ENCODE data around the gene CCHCR1.

CCHCR1 gene

DNA sequence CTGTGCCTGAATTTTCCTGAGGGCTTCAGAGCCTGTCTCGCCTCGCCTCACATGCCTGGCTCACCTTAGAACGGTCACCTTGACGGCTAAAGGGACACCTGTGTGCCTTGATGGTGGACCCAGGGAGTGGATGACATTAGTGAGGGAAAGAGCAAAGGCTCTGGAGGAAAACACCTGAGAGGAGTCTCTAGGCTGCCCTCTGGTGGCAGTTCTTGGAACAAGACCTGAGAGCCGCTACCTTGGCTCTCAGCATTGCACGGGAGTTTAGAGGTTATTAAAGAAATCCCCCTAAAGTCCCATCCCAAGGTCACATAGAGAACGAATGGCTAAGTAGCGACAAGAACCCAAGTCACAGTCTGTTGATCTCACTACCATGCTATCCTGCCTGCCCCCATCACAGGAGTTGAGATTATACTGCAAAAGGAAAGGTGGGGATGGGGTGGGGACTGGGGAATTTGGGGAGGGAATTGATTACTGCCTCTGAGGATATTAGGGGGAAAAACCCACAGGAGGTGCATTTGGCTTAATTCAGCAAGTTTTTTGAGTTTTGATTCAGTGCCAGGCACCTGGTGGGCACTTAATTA is 29.4 kb downstream of the CCHCR1 start:
- DNase-seq (ENCODE audit: low read depth): peak; percentile 55

DNA sequence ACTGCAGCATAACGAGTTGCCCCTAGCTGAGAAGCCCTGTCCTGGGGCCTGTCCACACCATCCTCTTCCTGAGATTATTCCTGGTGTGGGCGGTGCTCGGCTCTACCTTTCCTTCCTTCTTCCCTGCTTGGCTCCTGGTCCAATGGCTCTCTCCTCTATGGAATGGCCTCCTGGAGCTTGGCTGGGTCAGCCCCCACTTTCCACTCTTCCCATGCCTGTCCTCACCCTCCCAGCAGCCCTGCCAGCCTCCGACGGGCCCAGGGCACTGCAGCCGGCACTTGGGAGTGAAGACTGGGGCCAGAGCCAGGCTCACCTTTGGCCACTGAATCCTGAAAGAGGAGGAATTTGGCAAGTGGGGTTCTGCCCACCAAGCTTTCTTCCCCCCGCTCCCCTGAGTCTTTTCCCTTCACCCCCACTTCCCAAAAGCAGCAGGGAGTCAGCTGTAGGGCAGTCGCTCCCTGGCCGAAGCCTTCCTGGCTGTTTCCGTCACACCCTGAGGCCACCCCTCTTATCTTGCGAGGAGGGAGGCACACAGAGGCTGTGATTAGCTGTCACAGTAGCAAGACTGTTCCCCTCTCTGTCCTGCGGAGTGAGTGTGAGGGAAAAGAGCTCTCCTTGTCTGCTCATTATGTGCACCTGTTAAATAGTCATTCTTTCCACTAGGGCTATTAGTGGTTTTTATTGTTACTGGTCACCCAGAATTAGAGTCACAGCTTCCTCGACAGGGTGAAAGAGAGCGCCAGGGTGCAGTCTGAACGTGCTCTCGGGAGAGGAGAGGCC is 31.0 kb downstream of the CCHCR1 start:
- DNase-seq (ENCODE audit: low read depth): no peak

DNA sequence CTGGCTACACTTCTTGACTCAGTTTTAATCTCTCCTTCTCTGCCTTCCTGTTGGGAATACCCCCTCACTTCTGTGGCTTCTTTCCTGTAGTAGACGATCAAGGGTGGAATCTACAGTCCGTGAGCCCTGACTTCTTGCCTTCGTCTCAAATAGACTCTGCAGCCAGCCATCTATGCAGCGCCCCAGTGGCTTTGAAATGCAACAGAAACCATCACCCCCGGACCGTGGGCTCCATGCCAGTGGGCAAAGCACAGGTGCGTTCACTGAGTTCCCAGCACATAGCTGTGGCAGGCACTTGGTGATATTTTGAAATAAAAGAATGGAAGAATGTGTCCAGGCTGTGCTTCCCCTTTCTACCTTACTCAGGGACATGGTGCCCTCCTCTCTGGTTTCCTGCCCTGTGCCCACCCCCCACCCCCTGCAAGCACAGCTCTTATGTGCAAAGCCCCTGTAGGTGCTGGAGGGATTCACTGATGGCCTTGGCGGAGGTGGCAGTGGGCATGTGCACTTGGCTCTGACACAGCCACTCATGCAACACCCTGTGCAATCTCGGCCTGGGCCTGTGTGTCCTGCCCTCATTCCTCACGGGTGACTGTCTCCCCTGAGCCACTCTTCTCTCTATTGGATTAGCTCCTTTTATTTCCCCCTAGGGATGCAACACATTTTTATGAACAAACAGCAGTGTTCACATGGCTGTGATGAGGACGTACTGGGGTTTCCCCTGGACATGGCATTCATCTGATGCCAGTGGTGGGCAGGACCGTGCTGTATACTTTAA is 31.8 kb downstream of the CCHCR1 start:
- no peak for DNase-seq (ENCODE audit: low read depth)

DNA sequence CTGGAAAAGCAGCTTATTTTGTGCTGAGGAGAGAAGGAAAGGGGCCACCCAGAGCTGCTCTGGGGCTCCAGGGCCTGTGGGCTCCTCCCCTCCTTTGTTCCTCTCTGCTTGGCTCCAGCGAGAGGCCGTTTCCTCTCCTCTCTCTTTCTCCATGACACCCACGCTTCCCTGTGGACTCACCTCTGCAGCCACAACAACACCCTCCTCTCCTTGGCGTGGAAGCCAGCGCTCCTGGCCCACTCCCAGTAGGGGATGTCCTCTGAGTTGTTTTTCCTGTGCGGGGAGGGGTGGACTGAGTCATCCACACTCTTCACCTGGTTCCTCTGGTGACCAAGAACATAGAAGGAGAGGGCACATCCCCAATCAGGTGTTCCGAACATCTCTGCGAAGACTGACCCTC is 32.4 kb downstream of the CCHCR1 start:
- no peak for DNase-seq (ENCODE audit: low read depth)

DNA sequence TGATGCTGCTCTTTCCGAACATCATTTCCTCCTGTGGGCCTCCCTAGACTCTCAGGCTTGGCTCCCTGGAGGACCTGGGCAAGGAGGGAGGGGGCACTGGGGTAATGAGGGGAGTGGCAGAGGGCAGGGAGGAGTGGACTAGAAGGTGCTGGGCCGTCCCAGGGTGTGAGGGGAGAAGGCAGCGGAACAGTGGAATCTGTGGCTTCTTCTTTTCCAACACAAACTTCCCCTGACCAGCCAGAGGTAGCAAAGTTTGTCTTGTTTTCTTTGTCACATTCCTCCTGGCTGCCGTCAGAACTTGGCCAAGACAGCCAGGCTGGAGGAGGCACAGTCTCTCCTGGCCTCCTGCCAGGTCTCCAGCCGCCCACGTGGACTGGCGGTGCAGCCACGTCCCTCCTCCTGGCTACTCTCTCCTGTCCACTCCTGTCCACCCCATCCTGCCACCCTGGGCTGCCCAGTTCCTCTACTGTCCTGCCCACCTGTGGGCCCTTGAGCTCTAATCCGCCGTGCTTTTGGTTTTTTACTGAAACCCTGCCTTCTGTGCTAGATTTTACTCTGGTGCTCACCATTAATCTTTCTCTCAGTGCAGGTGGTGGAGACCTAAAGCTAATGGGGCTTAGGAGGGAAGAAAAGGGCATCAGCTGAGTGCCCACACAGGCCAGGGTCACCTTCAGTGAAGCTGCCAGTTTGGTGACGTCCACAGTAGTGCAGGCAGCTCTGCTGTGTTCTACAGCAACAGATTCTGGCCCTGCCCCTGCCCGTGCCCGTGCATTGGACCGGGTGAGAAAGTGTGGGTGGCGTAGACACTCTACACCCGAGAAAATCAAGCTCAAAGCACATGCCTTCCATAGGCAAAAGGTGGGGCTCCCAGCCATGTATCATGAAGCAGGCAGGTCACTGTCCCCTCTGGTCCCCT is 34.6 kb downstream of the CCHCR1 start:
- no peak for DNase-seq (ENCODE audit: low read depth)

DNA sequence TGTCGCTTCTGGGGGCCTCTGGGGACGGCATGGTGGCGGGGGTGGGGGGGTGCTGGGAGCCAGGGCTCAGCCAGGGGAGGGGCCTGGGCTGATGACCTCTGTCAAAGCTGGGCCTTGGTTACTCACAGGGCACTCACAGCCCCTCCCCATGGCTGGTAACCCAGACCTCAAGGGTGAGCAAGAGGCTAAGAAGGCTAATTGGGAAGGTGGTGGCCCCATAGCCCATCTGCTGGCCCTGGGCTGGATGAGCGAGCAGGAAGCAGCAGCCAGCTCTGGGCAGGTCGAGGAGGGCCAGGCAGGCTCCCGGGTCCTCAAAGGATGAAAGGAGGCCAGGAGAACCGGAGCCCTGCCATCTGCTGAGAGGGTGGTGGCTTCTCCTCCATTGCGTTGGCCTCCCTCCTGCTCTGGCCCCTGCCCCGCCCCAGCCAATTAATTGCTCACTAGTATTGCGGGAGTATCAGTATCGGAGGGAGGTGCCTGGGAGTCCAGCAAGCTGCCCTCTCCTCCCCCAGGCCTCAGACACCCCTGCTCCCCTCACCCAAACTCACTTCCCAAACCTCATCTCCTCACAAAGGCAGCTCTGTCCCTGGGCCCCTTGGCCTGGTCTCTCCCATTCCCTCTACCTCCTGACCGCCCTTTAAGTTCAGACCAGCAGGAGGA is 36.3 kb downstream of the CCHCR1 start:
- DNase-seq (ENCODE audit: low read depth): no peak

DNA sequence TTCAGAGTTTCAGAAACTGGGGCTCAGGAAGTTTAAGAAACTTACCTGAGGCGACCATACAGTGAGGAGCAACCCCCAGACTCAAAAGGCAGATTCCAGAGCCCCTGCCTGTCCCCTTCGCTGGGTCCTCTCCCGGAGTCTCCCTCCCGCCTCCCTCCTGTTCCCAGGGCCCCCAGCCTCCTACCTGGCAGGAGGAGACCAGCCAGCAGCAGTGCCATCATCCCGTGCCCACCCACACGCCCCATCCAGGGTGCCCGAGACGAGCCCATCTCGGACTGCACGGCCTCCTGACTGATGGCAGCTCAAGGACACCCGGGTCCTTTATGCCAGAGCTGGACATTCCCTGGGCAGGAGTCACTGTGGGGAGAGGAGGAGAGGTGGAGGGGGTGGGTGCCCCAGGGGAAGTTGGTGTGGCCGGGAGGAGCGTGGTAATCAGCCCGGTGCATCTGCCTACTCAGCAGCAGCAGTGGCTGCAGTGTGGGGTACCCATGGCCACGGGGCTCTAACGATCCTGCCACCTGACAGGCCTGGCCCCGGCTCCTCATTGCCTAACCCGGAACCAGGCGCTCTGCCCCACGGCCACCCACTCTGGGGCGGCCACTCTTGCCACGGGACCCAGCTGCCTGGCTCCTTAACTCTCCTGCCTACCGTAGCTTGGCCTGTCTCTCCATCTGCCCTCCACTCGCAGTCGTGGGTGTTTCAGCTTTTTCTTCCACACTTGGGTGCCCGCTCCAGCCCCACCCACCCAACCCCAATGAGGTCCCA is 37.3 kb downstream of the CCHCR1 start, which contains the start of gene CDSN:
Gene CDSN, minus strand, starts transcription at position 296 of the 765 bp plus-strand sequence. Its CDS starts 27 bp downstream, at position 269.
- DNase-seq (ENCODE audit: low read depth): no peak

DNA sequence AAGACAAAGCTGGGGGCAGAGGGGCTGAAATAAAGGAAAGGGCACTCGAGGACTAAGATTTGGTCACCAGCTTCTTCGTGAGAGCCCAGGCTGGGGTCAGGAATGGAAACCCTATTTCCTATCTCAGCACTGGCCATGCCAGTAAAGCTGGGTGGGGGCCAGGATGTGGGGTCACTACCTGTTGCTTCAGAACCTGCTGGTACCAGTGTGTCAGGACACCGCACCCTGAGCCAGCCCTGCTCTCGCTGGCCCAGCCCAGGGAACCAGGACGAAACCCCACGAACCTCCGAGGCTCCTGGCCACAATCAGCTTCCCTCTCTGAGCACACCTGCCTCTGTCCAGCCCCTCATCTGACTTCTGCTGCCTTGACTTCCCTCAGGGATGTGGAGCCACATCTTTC is 39.4 kb downstream of the CCHCR1 start:
- DNase-seq (ENCODE audit: low read depth): no peak

DNA sequence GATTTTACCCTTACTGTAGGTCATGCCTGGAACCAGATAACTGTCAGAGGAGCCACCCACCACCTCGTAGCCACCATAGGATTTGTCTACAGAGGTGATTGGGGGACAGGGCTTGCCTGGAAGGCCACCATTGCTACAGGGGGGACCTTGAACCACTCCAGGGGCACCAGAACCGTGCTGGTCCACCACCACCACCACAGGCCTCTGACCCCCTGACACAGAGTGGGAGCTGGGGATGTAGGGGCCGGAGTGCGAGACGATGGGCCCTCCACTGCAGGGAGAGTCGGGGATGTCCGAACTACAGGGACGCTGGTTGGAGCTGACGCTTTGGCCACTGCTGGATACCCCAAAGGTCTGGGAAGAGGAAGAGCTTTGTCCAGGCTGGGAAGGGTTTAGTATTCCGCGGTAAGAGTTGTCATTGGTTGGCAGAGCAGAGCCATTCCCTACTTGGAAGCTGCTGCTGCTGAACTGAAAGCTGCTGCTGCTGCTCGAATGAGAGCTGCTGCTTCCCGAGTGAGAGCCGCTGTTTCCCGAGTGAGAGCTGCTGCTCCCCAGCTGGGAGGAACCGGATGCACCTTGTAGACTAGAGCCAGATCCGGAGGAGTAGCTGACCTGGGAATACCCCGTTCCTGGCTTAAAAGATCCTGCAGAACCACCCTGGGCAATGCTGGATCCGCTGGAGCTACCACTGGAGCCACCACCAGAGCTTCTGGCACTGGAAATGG is 40.8 kb downstream of the CCHCR1 start:
- no peak for DNase-seq (ENCODE audit: low read depth)

DNA sequence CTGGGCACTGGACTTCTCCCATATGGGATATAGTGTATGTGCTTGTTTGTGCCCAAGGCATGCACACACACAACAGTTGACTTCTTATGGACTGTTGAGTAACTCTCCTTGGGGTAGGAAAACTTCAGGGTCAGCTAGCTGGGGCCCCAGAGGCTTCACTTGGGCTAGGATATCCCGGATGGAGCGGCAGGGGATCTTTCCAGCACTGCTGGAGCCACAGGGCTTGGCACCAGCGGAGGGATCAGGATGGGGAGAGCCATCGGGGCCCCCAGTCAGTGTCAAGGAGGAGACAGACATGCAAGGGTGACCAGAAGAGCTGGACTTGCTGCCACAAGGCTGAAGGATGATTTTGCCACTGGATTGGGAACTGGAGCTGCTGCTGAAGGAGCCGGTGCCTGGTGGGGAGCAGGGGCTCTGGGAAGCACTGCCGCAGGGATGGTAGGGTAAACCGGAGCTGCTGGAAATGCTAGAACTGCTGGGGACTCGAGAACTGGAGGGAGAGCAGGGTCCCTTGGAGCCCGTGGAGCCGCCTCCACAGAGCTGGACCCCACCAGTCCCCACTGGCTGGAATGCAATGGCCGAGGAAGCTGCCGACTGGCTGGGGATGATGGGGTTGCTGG is 41.6 kb downstream of the CCHCR1 start:
- no peak for DNase-seq (ENCODE audit: low read depth)

DNA sequence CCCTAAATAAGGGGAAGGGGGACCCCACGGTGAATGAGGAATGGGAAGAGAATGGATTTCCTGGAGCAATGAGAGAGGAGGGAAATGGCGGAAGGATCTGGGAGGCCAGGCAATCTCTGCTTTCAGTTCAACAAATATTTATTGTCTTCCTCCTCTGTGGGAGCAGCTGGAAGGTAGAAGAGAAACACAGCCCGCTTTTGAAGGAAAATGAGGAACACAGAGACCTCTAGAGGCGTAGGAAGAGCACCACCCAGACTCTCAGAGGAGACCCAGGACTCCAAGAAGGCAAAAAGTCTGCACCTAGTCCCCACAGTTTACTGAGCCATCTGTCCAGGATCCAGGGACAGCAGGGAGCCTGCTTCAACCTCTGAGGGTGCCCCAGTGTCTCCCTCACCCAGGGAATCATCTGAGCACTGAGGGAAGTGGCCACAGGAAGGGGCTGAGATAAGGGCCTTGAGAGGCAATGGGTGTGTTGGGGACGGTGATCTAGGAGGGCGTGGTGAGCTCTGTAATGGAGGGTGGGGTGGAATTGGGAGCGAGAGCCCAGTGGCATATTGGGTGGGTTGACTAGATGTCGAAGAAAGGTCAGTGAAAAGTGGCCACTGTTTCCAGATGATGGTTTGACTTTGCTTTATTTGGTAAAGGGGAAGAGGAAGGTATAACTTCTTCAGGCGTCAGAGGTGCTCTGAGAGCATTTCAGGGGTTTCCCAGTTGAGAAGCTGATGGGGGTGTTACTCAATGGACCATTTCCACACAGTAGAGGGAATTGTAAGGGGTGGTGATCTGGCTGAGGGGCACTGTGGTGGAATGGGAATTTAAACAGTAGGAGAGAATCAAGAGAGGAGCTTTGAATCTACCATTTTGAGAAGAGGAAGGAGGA is 42.4 kb downstream of the CCHCR1 start:
- DNase-seq (ENCODE audit: low read depth): no peak

DNA sequence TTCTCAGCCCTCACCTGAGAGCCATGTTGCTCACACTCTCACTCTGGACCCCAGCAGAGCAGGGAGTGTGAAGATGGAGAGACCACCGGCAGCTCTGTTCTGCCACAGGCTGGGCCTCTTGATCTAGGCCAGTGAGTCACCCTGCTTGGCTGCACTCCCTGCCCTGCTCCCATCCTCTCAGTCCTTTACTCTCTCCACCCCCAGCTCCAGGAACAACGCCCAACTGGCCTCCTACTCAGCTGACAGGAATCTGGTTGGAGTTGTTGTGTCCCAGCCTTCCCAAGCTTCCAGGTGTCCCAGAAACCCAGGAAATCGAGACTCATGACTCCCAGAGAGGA is 43.1 kb downstream of the CCHCR1 start, which contains the start of gene PSORS1C1:
Gene PSORS1C1, plus strand, starts transcription at position 260 of the 338 bp plus-strand sequence. CDS start 14,833 bp downstream, outside the sequence.
- no peak for DNase-seq (ENCODE audit: low read depth)

DNA sequence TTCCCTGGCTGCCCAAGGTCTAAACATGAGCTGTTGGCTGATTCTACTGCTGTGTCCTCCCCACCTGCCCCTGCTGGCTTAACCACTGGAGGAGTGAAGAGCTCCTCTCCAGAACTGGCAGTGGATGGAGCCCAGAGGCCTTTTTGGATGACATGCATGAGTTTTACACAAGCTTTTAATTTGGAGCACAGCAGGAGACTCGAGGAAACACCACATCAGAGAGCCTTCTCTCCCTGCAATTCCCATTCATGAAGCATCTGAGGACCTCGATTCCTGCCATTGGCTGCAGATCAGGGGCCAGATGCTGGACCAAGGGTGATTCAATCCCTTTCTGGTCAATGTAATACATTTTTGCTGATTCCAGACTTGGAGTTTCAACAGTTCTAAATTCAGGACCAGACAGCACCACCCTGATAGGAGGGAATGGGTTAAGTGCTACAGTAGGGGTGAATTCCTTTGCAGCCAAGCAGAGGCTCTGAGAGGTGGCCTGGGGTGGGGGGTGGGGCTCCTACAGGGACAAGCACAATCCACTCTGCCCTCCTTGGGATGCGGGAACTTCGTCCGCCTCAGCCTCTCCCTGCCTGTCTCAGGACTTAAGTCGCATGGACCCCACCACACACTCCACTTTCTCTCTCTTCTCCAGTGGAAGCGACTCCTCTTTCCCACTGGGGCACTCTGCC is 43.6 kb downstream of the CCHCR1 start:
- no peak for DNase-seq (ENCODE audit: low read depth)

DNA sequence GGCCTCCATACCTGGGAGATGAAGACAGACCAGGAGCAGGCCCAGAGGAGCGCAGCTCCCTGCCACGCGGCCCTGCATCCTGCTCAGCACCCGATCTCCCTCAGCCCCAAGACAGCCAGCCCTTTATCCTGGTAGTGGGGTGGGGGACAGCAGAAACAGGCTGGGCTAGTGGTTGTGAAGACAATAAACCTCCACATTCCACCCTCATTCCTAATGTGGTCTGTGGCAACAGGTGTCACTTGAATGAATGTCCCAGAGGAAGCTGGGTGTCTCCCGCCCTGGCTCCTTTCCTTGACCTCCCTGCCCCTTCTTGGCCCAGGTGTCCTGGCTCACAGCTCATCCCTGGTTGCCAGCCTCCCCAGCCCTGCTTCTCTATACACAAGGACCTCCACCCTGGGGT is 45.1 kb downstream of the CCHCR1 start, which contains the start of gene C6orf15:
Gene C6orf15, minus strand, starts transcription at position 98 of the 400 bp plus-strand sequence. Its CDS starts 20 bp downstream, at position 78.
- DNase-seq (ENCODE audit: low read depth): no peak

DNA sequence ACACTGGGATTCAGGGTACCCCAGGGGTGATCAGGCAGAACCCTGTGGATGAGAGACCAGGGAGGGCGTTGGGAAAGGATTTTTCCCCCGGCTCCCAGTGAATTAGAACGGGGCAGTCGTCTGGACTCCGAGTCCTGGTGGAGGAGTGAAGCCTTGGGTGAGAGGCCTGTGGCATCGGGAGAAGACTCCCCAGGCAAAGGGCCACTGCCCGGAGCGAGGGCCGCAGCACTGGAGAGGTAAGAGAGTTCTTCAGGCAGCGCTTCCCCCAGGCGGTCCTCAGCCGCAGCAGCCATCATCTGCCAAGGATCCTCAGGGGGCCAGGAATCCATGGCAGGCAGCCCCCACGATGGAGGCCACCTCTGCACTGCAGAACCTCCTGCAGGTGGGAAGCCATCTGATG is 45.9 kb downstream of the CCHCR1 start:
- DNase-seq (ENCODE audit: low read depth): no peak

DNA sequence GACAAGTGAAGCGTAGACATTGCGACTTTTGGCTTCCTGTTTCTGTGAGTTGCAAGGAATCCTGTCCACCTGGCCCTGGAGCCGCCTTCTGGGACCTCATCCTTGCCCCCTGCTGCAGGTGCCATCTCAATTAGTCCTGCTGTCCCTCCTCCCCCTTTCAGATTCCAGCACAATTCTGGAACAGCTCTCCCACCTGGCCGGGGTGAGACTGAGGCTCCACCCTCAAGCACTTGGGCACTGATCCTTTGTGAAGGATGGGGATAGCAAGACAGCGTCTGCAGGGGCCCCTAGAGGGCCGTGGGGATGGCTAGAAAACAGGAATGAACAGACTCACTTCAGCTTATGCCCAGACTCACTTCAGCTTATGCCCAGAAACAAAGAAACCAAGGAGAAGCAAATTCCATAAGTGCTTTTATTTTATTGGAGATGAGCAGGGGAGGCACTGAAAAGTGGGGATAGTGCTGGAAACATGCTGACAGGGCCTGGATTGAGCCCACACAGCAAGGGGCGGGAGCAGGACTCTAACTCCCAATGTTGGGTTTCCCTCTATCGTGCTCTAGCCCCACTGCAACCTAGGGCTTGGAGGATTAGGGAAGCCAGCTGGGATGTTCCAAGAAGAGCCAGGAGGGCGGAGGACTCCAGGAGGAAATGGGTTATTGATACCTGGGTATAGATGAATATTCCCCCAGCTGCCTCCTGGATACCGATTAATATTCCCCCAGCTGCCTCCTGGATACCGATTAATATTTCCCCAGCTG is 46.6 kb downstream of the CCHCR1 start:
- DNase-seq (ENCODE audit: low read depth): no peak

DNA sequence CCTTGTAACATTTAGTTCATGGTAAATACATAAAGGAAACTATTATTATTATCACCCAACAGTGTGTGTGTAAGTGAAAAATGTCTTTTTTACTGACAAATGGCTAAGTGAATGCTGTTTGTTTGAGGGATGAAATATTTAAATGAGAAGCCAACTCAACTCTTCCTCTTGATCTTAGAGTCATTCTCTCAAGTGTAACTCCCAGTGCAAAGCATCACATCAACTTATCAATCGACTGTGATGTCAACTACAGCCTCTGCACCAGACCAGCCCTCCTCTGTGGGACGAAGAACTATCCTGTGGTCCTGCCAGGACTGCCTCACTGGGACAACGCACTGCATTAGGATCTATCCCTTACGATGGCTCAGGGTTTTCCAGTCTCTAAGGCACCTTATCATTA is 50.5 kb downstream of the CCHCR1 start:
- no peak for DNase-seq (ENCODE audit: low read depth)
